HG03460 (cell line): ENCODE results near the gene CCDC9B.

Experiments used
- ATAC-seq: cut with Tn5 transposase; IDR thresholded peaks from one replicate; pipeline ENCODE4 v1.9.1; 2021; ENCODE audit not compliant: unreplicated experiment

Gene CCDC9B

GRCh38 chr15:40340740-40341400 is at the start of gene CCDC9B:
TSS of gene CCDC9B (minus strand) at chr15:40340939. CDS start at chr15:40340819, 120 bp downstream.
- no peak for ATAC-seq

DNA sequence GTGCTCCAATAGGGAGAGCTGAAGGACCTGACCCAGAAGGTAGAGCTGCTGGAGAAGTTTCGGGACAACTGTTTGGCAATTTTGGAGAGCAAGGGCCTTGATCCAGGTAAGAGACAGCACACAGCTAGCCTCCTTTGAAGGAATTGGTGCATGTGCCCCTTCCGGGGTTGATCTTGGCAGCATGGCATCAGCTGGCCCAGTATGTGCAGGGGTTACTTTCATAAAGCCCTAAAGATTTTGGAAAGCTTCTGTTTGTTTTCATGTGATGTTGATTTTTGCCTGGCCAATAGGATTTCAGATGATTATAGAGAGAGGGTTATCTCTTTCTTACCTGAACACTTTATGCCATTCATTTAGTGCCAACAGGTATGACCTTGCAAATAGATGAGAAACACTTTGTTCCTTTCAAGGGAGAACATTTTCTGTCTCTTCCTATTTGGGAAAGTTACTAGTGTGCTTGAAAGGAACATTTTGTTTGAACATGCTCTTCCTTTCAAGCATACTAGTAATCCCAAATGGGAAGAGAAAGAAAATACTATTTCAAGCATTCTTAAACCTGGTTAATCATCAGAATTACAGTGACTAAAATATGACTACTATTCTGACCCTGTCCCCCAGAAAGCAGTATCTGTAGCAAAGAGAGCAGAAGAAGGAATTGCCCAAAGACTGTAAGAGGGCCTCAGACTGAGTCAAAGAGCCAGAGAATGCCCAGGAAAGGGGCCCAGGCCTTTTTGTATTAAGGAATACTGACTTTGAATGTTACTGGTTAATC is 49.3 kb upstream of the CCDC9B start:
- no peak for ATAC-seq

- ATAC-seq = no peak
Observed at GRCh38 chr15:40388941-40389823, 48.4 kb upstream of the CCDC9B start.

DNA sequence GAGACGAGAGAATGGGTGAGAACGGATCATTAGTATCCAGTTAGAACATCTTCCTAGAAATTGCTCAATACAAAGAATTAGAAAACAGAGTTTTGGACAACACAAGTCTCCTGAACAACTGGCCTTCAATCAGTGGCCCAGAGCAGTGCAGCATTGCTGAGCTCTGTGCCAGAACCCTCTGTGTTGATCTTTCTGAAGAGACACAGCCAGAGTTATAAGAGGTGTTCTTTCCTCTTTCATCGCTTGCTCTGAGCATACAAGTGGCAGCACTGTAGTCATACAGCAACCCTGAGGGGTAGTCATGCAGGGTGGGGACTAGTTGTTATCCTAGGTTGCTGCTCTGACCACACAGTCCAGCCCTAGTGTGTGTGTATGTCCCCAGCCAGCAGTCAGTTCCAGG is 45.7 kb upstream of the CCDC9B start:
- ATAC-seq = no peak

DNA sequence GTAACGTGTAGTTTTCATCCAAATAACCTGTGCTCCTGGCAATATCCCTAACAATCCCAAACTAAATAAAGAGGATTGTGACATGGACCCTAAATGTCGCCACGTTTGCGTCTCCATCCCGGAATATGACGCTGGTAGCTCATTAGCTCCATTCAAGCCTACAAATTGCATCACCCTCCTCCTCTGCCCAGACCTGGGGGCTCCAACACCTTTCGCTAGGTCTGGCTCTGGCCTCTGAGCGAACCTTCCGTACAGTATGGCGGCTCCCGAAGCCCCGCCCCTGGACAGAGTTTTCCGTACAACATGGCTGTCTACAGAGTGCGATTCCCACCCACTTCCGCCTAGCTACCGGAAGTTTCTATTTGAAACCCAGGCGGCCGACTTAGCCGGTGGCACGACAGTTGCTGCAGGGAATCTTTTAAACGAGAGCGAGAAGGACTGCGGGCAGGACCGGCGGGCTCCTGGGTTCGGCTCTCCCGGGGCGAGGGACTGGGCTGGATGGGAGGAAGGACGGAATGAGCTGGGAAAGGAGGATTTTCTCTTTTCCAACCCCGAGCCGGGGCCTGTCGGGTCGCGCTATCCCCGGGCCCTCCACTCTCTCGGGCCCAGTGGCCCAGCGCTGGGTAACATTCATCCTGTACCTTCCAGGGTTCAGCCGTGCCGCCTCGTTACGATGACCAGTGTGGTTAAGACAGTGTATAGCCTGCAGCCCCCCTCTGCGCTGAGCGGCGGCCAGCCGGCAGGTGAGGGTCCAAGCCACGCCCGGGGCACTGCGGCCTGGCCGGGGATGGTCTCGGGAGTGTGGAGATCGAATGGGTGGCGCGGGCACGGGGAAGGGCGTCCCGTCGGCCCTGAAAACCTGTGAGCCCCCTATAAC is 42.1 kb upstream of the CCDC9B start, which contains the start of gene KNSTRN:
Gene KNSTRN, plus strand, starts transcription at position 142 of the 877 bp plus-strand sequence. Its CDS starts 115 bp downstream, at position 257.
- ATAC-seq = peak; percentile 96

DNA sequence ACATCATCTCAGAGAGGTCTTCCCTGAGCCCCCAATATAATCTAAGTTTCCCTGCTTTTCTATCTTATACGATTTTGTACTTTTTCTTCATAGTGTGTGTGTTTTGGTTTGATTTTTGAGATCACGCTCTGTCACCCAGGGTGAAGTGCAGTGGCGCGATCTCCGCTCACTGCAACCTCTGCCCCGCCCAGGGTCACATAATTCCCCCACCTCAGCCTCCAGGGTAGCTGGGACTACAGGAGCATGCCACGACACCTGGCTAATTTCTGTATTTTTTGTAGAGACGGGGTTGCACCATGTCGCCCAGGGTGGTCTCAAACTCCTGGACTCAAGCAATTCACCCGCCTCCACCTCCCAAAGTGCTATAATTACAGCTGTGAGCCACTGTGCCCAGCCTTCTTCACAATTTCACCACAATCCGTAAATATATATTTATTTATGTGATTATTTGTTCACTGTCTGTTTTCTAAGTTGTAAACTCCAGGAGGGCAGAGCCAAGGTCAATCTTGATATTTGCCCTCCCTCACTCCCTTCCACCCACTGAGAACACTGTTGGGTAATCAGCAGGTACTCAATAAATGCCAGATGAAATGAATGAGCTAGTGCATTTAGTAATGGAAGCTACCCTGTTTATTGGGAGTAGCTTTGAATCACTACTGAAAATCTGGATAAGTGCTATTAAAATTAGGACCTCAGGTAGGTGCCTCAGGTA is 41.2 kb upstream of the CCDC9B start:
- ATAC-seq = no peak

GRCh38 chr15:40380636-40381035 is 39.9 kb upstream of the CCDC9B start:
- no peak for ATAC-seq

GRCh38 chr15:40379853-40380252 is 39.1 kb upstream of the CCDC9B start:
- ATAC-seq = no peak

GRCh38 chr15:40379374-40379773 is 38.6 kb upstream of the CCDC9B start:
- ATAC-seq = no peak

GRCh38 chr15:40377606-40378005 is 36.9 kb upstream of the CCDC9B start:
- no peak for ATAC-seq

GRCh38 chr15:40372981-40373380 is 32.2 kb upstream of the CCDC9B start:
- ATAC-seq = no peak

- ATAC-seq = no peak
Observed at GRCh38 chr15:40369971-40370370, 29.2 kb upstream of the CCDC9B start.

DNA sequence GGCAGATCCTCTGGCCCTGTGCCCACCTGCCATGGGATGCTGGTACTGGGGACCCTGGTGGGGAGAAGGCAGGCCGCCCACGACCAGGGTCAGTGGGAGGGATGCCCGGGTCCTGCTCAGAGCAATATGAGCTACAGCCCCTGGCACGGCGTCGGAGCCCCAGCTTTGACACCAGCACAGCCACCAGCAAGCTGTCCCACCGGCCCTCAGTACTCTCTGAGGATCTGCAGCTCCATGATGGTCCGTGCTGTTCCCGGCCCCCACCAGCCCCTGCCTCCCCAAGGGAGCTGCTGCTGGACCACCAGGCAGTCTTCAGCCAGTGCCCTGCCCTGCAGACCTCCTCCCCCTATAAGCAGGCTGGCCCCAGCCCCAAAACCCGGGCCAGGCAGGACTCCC is 28.7 kb upstream of the CCDC9B start:
- no peak for ATAC-seq

- ATAC-seq = no peak
Observed at GRCh38 chr15:40368719-40369473, 28.2 kb upstream of the CCDC9B start.

- peak; percentile 83 for ATAC-seq
Observed at GRCh38 chr15:40367686-40368611, 27.2 kb upstream of the CCDC9B start.

GRCh38 chr15:40367371-40367685 is 26.6 kb upstream of the CCDC9B start:
- no peak for ATAC-seq

DNA sequence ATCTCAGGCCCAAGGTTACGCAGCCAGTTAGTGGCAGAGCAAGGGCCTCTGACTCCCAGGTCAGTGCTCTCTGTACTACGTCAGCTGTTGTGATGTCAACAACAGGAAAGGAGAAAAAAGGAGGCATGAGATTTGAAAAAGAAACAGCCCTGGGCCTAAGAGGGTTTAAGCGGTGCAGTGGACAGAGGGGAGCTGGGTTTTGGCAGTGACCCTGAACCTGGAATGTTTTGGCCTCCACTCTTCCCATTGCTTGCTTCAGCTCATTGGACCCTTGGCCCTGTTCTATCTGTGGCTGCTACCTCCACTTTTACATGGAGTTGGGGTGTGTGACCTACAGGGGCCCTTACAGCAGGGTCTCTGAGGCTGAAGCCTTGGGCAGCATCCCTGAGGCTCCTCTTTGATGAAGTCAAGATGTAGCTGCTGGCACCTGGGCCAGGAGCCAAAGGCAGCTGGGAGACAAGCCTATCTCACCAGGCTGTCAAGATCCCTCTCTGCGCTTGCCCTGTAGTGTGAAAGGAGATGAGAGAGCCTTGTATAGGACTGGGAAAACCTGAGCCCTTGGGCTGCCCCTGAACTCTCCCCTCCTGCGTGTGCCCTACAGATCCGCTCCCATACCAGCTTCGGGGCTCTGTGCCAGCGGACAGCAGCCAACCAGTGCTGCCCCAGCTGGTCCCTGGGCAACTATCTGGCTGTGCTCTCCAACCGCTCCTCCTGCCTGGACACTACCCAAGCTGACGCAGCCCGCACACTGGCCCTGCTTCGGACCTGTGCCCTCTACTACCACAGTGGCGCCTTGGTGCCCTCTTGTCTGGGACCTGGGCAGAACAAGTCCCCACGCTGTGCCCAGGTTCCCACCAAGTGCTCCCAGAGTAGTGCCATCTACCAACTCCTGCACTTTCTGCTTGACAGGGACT is 26.0 kb upstream of the CCDC9B start:
- ATAC-seq = no peak
